AG04450 (cell line): Measurements from ENCODE around the gene MS4A4E. TPM values are rescaled to one million over a fixed set of nuclear protein-coding genes. Genes with fewer than 3 reads are reported as not detected.

Experiments used
- CTCF ChIA-PET: fragments of 300-600, 350-600 bp; formaldehyde crosslinking; extraction: SDS; loops from one replicate; lab custom pipeline; 2022; ENCODE audit warnings: antibody characterized with exemption, inconsistent platforms; lab: Charles Lee
- POLR2A ChIA-PET: fragments of 350-600 bp; formaldehyde crosslinking; extraction: SDS; loops from one replicate; lab custom pipeline; 2021; ENCODE audit warnings: antibody characterized with exemption, inconsistent platforms; lab: Yijun Ruan, JAX
- DNase-seq: peaks from one replicate; pipeline ENCODE4 v3.0.0-alpha.2; 2011; ENCODE audit warnings: low read depth, low spot score
- H3K27ac ChIP-seq: one replicate; pipeline ENCODE4 v1.5.1; 2012; ENCODE audit warnings: low read depth, low read length, control low read depth
- H3K27me3 ChIP-seq: one replicate; pipeline ENCODE4 v1.6.0; 2012; ENCODE audit warnings: low read length; ENCODE audit not compliant: control insufficient read depth, insufficient read depth
- H3K4me3 ChIP-seq: 2 replicates; pipeline ENCODE4 v1.5.1; 2011; ENCODE audit warnings: mild to moderate bottlenecking, low read depth, low read length, control low read depth
- H3K9me3 ChIP-seq: 2 replicates; pipeline ENCODE4 v1.5.1; 2012; ENCODE audit warnings: low read length; ENCODE audit not compliant: control insufficient read depth, insufficient read depth
- CTCF ChIP-seq: IDR thresholded peaks from 2 replicates; pipeline ENCODE4 v1.5.1; 2011; ENCODE audit warnings: low read depth, low read length, control low read depth, inconsistent platforms
- polyA plus RNA-seq: library from polyadenylated mRNA; depleted of rRNA; stranded (reverse); fragments of >200 nt; gene quantifications from 2 replicates; pipeline ENCODE4 v1.2.3, GENCODE V29; 2011

MS4A4E gene
- polyA plus RNA-seq, 1 experiment = not detected

- no peak for TF ChIP-seq CTCF
- ChIA-PET CTCF (no interaction called here), POLR2A (no interaction called here)
- H3K27ac ChIP-seq = no peak overlapping the region
- no peaks in the 10 kb centered on the region for H3K27me3 ChIP-seq
- peaks cover 9% of the 10 kb centered on the region for H3K9me3 ChIP-seq
- DNase-seq = no peak
- no peak overlapping the region for H3K4me3 ChIP-seq
These were observed 20.8 kb downstream of the MS4A4E start for GRCh38 chr11:60222141-60222540.

- TF ChIP-seq CTCF = no peak
- H3K4me3 ChIP-seq = no peak overlapping the region
- DNase-seq = no peak
- H3K27me3 ChIP-seq = no peaks in the 10 kb centered on the region
- no peak overlapping the region for H3K27ac ChIP-seq
- ChIA-PET POLR2A (no interaction called here), CTCF (no interaction called here)
- peaks cover 10% of the 10 kb centered on the region; the same call in 1 of the 2 replicates for H3K9me3 ChIP-seq
These were observed 21.2 kb downstream of the MS4A4E start for GRCh38 chr11:60221692-60222091.

GRCh38 chr11:60221181-60221580, 21.8 kb downstream of the MS4A4E start:
- Histone ChIP-seq H3K4me3 (no peak overlapping the region), H3K27me3 (no peaks in the 10 kb centered on the region), H3K27ac (no peak overlapping the region), H3K9me3 (peaks cover 10% of the 10 kb centered on the region; the same call in 1 of the 2 replicates)
- POLR2A ChIA-PET = no interaction called here
- CTCF ChIA-PET = no interaction called here
- no peak for DNase-seq
- TF ChIP-seq CTCF = no peak

- ChIA-PET POLR2A (no interaction called here), CTCF (no interaction called here)
- H3K27ac ChIP-seq = no peak overlapping the region
- H3K27me3 ChIP-seq = no peaks in the 10 kb centered on the region
- peaks cover 6% of the 10 kb centered on the region for H3K9me3 ChIP-seq
- no peak for TF ChIP-seq CTCF
- no peak overlapping the region for H3K4me3 ChIP-seq
- no peak for DNase-seq
These were observed 28.6 kb downstream of the MS4A4E start for GRCh38 chr11:60214386-60214785.

- no peak for TF ChIP-seq CTCF
- H3K4me3 ChIP-seq = no peak overlapping the region
- ChIA-PET CTCF (no interaction called here), POLR2A (no interaction called here)
- H3K27me3 ChIP-seq = no peaks in the 10 kb centered on the region
- peaks cover 5% of the 10 kb centered on the region for H3K9me3 ChIP-seq
- DNase-seq = no peak
- H3K27ac ChIP-seq = no peak overlapping the region
These were observed 31.7 kb downstream of the MS4A4E start for GRCh38 chr11:60211206-60211605.
